Karpas-422 (cell line): ENCODE data around the gene ZNF689. TPM values are rescaled to one million over a fixed set of nuclear protein-coding genes. Genes with fewer than 3 reads are reported as not detected.

Experiments used
- DNase-seq: peaks from one replicate; pipeline ENCODE4 v3.0.0-alpha.2; 2015
- H2AFZ ChIP-seq: fragments of 200-600 bp; sonication (generic); 2 replicates; pipeline ENCODE4 v1.6.1; 2014; ENCODE audit warnings: antibody characterized with exemption, low read length, mixed read lengths
- H3K27ac ChIP-seq: fragments of 200-600 bp; sonication (generic); 2 replicates; pipeline ENCODE4 v1.5.1; 2014; ENCODE audit warnings: mild to moderate bottlenecking, low read length, moderate library complexity
- H3K27me3 ChIP-seq: fragments of 200-600 bp; sonication (generic); 2 replicates; pipeline ENCODE4 v1.6.1; 2014; ENCODE audit warnings: low read length, mixed read lengths
- H3K36me3 ChIP-seq: fragments of 200-600 bp; sonication (generic); 2 replicates; pipeline ENCODE4 v1.6.1; 2014; ENCODE audit warnings: low read length, mixed read lengths; ENCODE audit not compliant: insufficient read depth
- H3K4me1 ChIP-seq: fragments of 200-600 bp; sonication (generic); 2 replicates; pipeline ENCODE4 v1.6.1; 2014; ENCODE audit warnings: mild to moderate bottlenecking, low read length, mixed read lengths
- H3K4me2 ChIP-seq: fragments of 200-600 bp; sonication (generic); 2 replicates; pipeline ENCODE4 v1.6.1; 2014; ENCODE audit warnings: low read length, low read depth, mild to moderate bottlenecking; ENCODE audit not compliant: poor library complexity, severe bottlenecking
- H3K4me3 ChIP-seq: fragments of 200-600 bp; sonication (generic); 2 replicates; pipeline ENCODE4 v1.5.1; 2014; ENCODE audit warnings: mild to moderate bottlenecking, antibody characterized with exemption, low read length, mixed read lengths
- H3K79me2 ChIP-seq: fragments of 200-600 bp; sonication (generic); 2 replicates; pipeline ENCODE4 v1.6.1; 2014; ENCODE audit warnings: mild to moderate bottlenecking, low read length, mixed read lengths
- H3K9ac ChIP-seq: fragments of 200-600 bp; sonication (generic); 2 replicates; pipeline ENCODE4 v1.6.0; 2014; ENCODE audit warnings: low read length
- H3K9me2 ChIP-seq: fragments of 200-600 bp; sonication (generic), shearing (Covaris generic); replicated peaks from 2 replicates; pipeline ENCODE4 v1.6.0; 2014; ENCODE audit warnings: mild to moderate bottlenecking, low read length, moderate library complexity; ENCODE audit not compliant: insufficient read depth
- H3K9me3 ChIP-seq: fragments of 300-700, 200-600 bp; sonication (generic); 2 replicates; pipeline ENCODE4 v1.6.1; 2014; ENCODE audit warnings: low read length, mixed read lengths
- H4K20me1 ChIP-seq: fragments of 200-600 bp; sonication (generic); 2 replicates; pipeline ENCODE4 v1.6.1; 2014; ENCODE audit warnings: mild to moderate bottlenecking, antibody characterized with exemption, low read length, low read depth; ENCODE audit not compliant: insufficient read depth
- small RNA-seq: library from RNA; depleted of rRNA; stranded (forward); fragments of <200 nt; gene quantifications from one replicate; pipeline ENCODE3, GENCODE V24; 2014
- total RNA-seq: library from RNA; depleted of rRNA; stranded (reverse); fragments of >200 nt; shearing (Covaris generic); gene quantifications from 2 replicates; pipeline ENCODE4 v1.2.3, GENCODE V29; 2014; ENCODE audit warnings: low replicate concordance; rRNA removed

Gene ZNF689
- total RNA-seq, 1 experiment from 2014 or later, result 7.5 TPM

DNA sequence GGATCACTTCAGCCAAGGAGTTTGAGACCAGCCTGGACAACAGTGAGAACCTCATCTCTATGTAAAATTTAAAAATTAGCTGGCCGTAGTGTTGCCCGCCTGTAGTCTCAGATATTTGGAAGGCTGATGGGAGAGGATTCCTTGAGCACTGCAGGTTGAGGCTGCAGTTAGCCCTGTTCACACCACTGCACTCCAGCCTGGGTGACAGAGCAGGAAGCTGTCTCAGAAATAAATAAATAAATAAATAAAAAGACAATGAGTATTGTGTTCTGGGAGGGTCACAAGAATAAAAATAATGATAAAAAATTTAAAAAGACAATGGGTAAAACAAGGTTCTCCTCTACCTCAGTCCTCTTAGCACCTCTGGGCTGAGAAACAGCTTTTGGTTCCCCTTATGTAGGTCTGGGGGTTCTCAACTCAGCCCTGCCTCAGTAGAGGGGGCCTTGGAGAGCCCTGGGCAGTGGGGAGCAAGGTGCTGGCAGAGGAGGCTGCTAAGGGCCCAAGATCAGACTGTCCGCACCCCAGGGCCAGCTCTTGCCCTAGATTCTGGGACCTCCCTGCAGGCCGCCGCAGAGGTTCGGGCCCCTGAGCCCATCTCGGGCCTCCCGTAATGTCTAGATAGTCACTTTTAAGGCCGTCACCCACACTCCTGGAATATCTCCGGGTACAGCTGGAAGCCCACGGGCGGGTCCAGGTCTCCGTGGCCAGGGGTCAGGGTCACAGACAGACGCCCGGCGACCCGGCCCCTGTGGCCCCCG lies 55.5 kb downstream of the ZNF689 start:
- no peak overlapping the region for H3K27ac ChIP-seq
- H3K9me3 ChIP-seq, result no peaks in the 10 kb centered on the region
- no peaks in the 10 kb centered on the region for H3K9me2 ChIP-seq
- H3K4me3 ChIP-seq, result no peak overlapping the region
- H3K36me3 ChIP-seq, result peaks cover 5% of the 10 kb centered on the region; the same call in 1 of the 2 replicates
- H4K20me1 ChIP-seq, result no peaks in the 10 kb centered on the region
- peaks cover 9% of the 10 kb centered on the region for H3K4me1 ChIP-seq
- DNase-seq, result no peak
- H3K9ac ChIP-seq, result no peak overlapping the region
- peaks cover 15% of the 10 kb centered on the region for H3K79me2 ChIP-seq
- H3K27me3 ChIP-seq, result no peaks in the 10 kb centered on the region
- no peak overlapping the region for H3K4me2 ChIP-seq
- no peak overlapping the region for H2AFZ ChIP-seq

DNA sequence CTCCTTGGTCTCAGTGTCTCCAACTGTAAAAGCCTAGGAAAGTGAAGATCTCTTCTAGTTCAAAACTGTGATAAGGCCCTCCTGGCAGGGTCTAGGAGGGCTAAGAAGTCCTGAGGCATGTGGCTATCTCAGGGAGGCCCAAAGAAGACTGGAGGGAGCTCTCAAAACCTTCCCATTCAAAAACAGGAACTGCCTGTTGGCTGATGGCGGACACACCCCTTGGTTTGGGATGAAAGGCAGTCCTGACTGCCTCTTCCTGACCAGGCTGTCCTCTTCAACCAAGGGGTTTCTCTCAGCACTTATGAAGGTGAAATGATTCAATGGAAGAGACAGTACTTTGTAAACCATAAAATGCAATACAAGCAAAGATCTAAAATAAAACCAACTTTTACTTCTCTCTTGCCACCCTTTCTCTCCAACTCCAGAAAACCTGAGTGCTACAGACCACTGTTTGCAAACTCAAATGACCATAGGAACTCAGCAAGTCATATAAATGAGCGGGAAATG lies 56.7 kb downstream of the ZNF689 start:
- Histone ChIP-seq H3K27me3 (no peaks in the 10 kb centered on the region), H3K27ac (no peak overlapping the region), H3K9me3 (no peaks in the 10 kb centered on the region), H3K9ac (no peak overlapping the region), H3K79me2 (peaks cover 15% of the 10 kb centered on the region), H4K20me1 (no peaks in the 10 kb centered on the region), H3K36me3 (peaks cover 5% of the 10 kb centered on the region; the same call in 1 of the 2 replicates), H2AFZ (no peak overlapping the region), H3K9me2 (no peaks in the 10 kb centered on the region), H3K4me1 (peaks cover 5% of the 10 kb centered on the region), H3K4me3 (no peak overlapping the region), H3K4me2 (no peak overlapping the region)
- DNase-seq, result no peak

DNA sequence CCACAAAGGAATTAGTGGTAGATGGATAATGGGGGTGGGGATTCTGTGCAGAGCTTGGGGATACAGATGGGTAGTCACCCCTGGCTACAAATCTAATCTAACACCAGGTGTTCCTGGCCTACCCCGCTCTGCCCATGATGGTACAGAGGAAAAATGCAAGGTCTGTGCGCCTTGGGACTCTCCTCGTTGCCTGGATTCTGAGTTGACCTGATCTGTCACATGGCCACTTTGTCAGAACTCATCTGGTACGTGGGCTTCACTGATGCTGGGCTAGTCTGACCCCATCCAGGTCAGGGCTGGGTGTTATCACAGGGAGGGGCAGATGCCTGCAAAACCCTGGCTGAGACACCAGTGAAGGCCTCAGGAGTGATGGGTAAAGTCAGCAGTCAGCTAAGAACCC lies 57.2 kb downstream of the ZNF689 start:
- H3K27ac ChIP-seq, result no peak overlapping the region
- H3K36me3 ChIP-seq, result peaks cover 5% of the 10 kb centered on the region; the same call in 1 of the 2 replicates
- H3K9ac ChIP-seq, result no peak overlapping the region
- no peak overlapping the region for H3K4me3 ChIP-seq
- no peak overlapping the region for H3K4me2 ChIP-seq
- no peaks in the 10 kb centered on the region for H3K9me2 ChIP-seq
- no peak overlapping the region for H2AFZ ChIP-seq
- H3K4me1 ChIP-seq, result peaks cover 5% of the 10 kb centered on the region
- no peaks in the 10 kb centered on the region for H4K20me1 ChIP-seq
- H3K79me2 ChIP-seq, result peaks cover 15% of the 10 kb centered on the region
- no peaks in the 10 kb centered on the region for H3K9me3 ChIP-seq
- H3K27me3 ChIP-seq, result no peaks in the 10 kb centered on the region
- no peak for DNase-seq

Small RNAs within 50 kb of the gene (small RNA-seq; reads per million reads assigned to genes)
- not detected for gene AC093249.1
- gene AC093249.4, result not detected

Other genes with a start within 250 kb of the ZNF689 start
- gene TBC1D10B, start 239.9 kb downstream of the ZNF689 start, total RNA-seq, result 31.2 and 45.5 TPM in 2 replicates
- not detected in 2 replicates for gene MYL11, start 235.6 kb downstream of the ZNF689 start, total RNA-seq
- gene SEPTIN1, start 227.8 kb downstream of the ZNF689 start, total RNA-seq, result 64.1 and 117 TPM in 2 replicates
- gene ZNF48, start 215.0 kb downstream of the ZNF689 start, total RNA-seq, result 18.2 and 20.5 TPM in 2 replicates
- 13.1 and 20.0 TPM in 2 replicates for gene ZNF771, start 202.8 kb downstream of the ZNF689 start, total RNA-seq
- 31.3 and 48.5 TPM in 2 replicates for gene DCTPP1, start 180.4 kb downstream of the ZNF689 start, total RNA-seq
- 16.3 and 21.8 TPM in 2 replicates for gene SEPHS2, start 164.5 kb downstream of the ZNF689 start, total RNA-seq
- 0.07 and 0.51 TPM in 2 replicates for gene ITGAL, start 137.6 kb downstream of the ZNF689 start, total RNA-seq
- gene ZNF768, start 83.8 kb downstream of the ZNF689 start, total RNA-seq, result 59.4 and 107 TPM in 2 replicates
- 9.8 and 16.9 TPM in 2 replicates for gene ZNF747, start 75.5 kb downstream of the ZNF689 start, total RNA-seq
- gene ZNF764, start 52.0 kb downstream of the ZNF689 start, total RNA-seq, result 7.0 and 15.8 TPM in 2 replicates
- 18.0 and 24.9 TPM in 2 replicates for gene ZNF688, start 38.7 kb downstream of the ZNF689 start, total RNA-seq
- 14.9 and 20.8 TPM in 2 replicates for gene ZNF785, start 24.7 kb downstream of the ZNF689 start, total RNA-seq
- gene PRR14, start 40.6 kb upstream of the ZNF689 start, total RNA-seq, result 17.4 and 42.0 TPM in 2 replicates
- gene FBRS, start 48.0 kb upstream of the ZNF689 start, total RNA-seq, result 32.9 and 36.1 TPM in 2 replicates
- gene SRCAP, start 88.8 kb upstream of the ZNF689 start, total RNA-seq, result 13.2 and 21.2 TPM in 2 replicates
- 32.3 and 35.5 TPM in 2 replicates for gene PHKG2, start 138.0 kb upstream of the ZNF689 start, total RNA-seq
- 8.9 and 15.0 TPM in 2 replicates for gene CFAP119, start 151.7 kb upstream of the ZNF689 start, total RNA-seq
- 57.9 and 66.4 TPM in 2 replicates for gene RNF40, start 151.9 kb upstream of the ZNF689 start, total RNA-seq
- 4.8 and 6.3 TPM in 2 replicates for gene ZNF629, start 176.8 kb upstream of the ZNF689 start, total RNA-seq